Measurements from ENCODE around the gene BACE1-AS. TPM values are rescaled to one million over a fixed set of nuclear protein-coding genes. Genes with fewer than 3 reads are reported as not detected.

BACE1-AS gene
- total and polyA plus RNA-seq, 2 of the 8 experiments (the other 6 are each of a cell fraction or from before 2014, with no cell fraction given), result 14.9 to 17.4 TPM

DNA sequence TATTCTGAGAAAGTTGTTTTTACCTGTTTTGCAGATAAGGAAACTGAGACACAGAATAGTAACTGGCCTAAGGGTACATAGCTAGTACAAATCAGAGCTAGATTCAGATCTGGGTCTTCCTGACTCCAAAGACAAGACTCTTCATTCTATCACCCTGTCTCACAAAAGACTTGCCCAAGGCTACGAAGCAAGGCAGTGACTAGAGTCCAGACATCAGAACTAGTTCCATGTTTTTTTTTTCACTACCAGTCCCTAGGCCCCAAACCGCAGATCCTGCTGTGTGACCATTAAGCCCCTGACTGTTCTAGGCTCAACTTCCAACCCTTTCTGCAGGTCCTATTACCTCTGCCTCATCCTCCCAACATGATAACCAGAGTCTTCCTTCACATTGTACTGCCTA, 1.5 kb downstream of the BACE1-AS start:
- Histone ChIP-seq H4K8ac (ENCODE audit: extremely low read depth, insufficient read depth, low read length) (no peak overlapping the region), H2BK20ac (ENCODE audit: low read length) (no peak overlapping the region), H3K4me2 (ENCODE audit: insufficient read depth in 1 of 2, low read depth in 2 of 2, low read length in 2 of 2) (no peak overlapping the region), H3K23me2 (ENCODE audit: low read depth, low read length) (no peaks in the 10 kb centered on the region), H2AFZ (ENCODE audit: low read length) (no peak overlapping the region), H3K56ac (replicated peaks; ENCODE audit: insufficient read length, low read depth, low read length) (no peak overlapping the region), H2BK15ac (ENCODE audit: low read length) (no peak overlapping the region), H2AK5ac (ENCODE audit: low read depth, low read length) (no peak overlapping the region), H3K27me3 (replicated peaks in 1 of 4; ENCODE audit: control insufficient read depth in 3 of 4, extremely low read depth in 1 of 4, insufficient read depth in 3 of 4, low read length in 3 of 4) (no peaks in the 10 kb centered on the region), H3K14ac (ENCODE audit: insufficient read length) (no peak overlapping the region), H3K18ac (ENCODE audit: extremely low read depth, low read length) (no peak overlapping the region), H3K4ac (replicated peaks; ENCODE audit: insufficient read length, low read depth, low read length) (no peak overlapping the region), H3K9ac (replicated peaks in 1 of 4; ENCODE audit: extremely low read depth in 1 of 4, low read depth in 3 of 4, low read length in 3 of 4) (no peak overlapping the region), H3K36me3 (ENCODE audit: control insufficient read depth in 2 of 4, insufficient read depth in 4 of 4, low read length in 3 of 4) (peaks cover 0 to 24% (median 13%) of the 10 kb centered on the region in 4 experiments; a peak in 4 of 8 replicates), H3K4me3 (ENCODE audit: extremely low read depth in 1 of 4, insufficient read depth in 2 of 4, low read depth in 3 of 4, low read length in 4 of 4) (no peak overlapping the region), H3K79me2 (ENCODE audit: control insufficient read depth in 1 of 2, insufficient read depth in 2 of 2, low read length in 2 of 2) (no peaks in the 10 kb centered on the region), H2BK120ac (replicated peaks; ENCODE audit: low read depth, low read length) (no peak overlapping the region), H2BK12ac (ENCODE audit: low read depth, low read length) (no peak overlapping the region), H4K5ac (ENCODE audit: insufficient read length, low read depth, low read length) (no peak overlapping the region), H3K23ac (ENCODE audit: insufficient read length) (no peak overlapping the region), H3K27ac (ENCODE audit: low read depth, low read length) (no peak overlapping the region), H4K20me1 (replicated peaks in 1 of 2; ENCODE audit: control insufficient read depth in 1 of 2, insufficient read depth in 2 of 2, low read length in 2 of 2) (no peaks in the 10 kb centered on the region), H4K91ac (replicated peaks; ENCODE audit: insufficient read length, low read length) (no peak overlapping the region), H3K4me1 (replicated peaks in 1 of 4; ENCODE audit: control insufficient read depth in 3 of 4, insufficient read depth in 4 of 4, low read length in 3 of 4) (no peaks in the 10 kb centered on the region), H3K79me1 (ENCODE audit: low read depth, low read length) (no peaks in the 10 kb centered on the region), H2BK5ac (ENCODE audit: low read depth, low read length) (no peak overlapping the region), H3K9me3 (ENCODE audit: insufficient read depth in 2 of 2, low read depth in 1 of 2, low read length in 1 of 2) (no peaks in the 10 kb centered on the region)
- FAIRE-seq (no peak), DNase-seq (ENCODE audit: low read depth in 1 of 2, low spot score in 2 of 2) (no peak)
- ChIA-PET POLR2A (ENCODE audit: partially characterized antibody) (no interaction called here), CTCF (ENCODE audit: partially characterized antibody) (no interaction called here)
- 84% methylated on average over 2 of the region's 2 CpGs; no CpG with 5 or more reads in 1 of the 2 experiments for WGBS, 2 experiments (ENCODE audit: extremely low coverage in 1 of 2, insufficient coverage in 1 of 2, insufficient read length in 1 of 2, insufficient replicate concordance in 2 of 2, low coverage in 1 of 2, low lambda C conversion rate in 2 of 2, missing lambda C conversion rate in 1 of 2)
- TF ChIP-seq RBBP5 (IDR thresholded peaks at IDR 0.05; ENCODE audit: borderline replicate concordance, low read depth, low read length) (no peak), HDAC6 (IDR thresholded peaks at IDR 0.05; ENCODE audit: low read depth, low read length) (no peak), KDM1A (IDR thresholded peaks at IDR 0.05; ENCODE audit: borderline replicate concordance, low read length) (no peak), JUND (IDR thresholded peaks at IDR 0.05; ENCODE audit: low read length) (no peak), POLR2AphosphoS5 (IDR thresholded peaks at IDR 0.05; ENCODE audit: low read depth, low read length) (no peak), CEBPB (IDR thresholded peaks at IDR 0.05; ENCODE audit: low read depth, low read length) (no peak), CREB1 (IDR thresholded peaks at IDR 0.05) (no peak), SIX5 (IDR thresholded peaks at IDR 0.05; ENCODE audit: low read depth, low read length) (no peak), BACH1 (IDR thresholded peaks at IDR 0.05; ENCODE audit: low read length) (no peak), SUZ12 (IDR thresholded peaks at IDR 0.05; ENCODE audit: low read length) (no peak), NANOG (IDR thresholded peaks at IDR 0.05; ENCODE audit: insufficient read depth, low read depth, low read length, poor library complexity, severe bottlenecking) (no peak), SRF (IDR thresholded peaks at IDR 0.05; ENCODE audit: low read depth, low read length) (no peak), TAF7 (optimal IDR thresholded peaks at IDR 0.05; ENCODE audit: borderline replicate concordance, low read depth, low read length) (no peak)
- TF ChIP-seq, protein P1, sequence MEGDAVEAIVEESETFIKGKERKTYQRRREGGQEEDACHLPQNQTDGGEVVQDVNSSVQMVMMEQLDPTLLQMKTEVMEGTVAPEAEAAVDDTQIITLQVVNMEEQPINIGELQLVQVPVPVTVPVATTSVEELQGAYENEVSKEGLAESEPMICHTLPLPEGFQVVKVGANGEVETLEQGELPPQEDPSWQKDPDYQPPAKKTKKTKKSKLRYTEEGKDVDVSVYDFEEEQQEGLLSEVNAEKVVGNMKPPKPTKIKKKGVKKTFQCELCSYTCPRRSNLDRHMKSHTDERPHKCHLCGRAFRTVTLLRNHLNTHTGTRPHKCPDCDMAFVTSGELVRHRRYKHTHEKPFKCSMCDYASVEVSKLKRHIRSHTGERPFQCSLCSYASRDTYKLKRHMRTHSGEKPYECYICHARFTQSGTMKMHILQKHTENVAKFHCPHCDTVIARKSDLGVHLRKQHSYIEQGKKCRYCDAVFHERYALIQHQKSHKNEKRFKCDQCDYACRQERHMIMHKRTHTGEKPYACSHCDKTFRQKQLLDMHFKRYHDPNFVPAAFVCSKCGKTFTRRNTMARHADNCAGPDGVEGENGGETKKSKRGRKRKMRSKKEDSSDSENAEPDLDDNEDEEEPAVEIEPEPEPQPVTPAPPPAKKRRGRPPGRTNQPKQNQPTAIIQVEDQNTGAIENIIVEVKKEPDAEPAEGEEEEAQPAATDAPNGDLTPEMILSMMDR (IDR thresholded peaks at IDR 0.05; ENCODE audit: control extremely low read depth in 1 of 3, insufficient read depth in 1 of 3, low read depth in 1 of 3, low read length in 3 of 3), result no peak
